Peyer's patch (tissue), 4 donors: ENCODE measurements around the gene ZNF608.

Experiments used
- POLR2A ChIP-seq, 2 donors: fragments of 450-650 bp; IDR thresholded peaks; one replicate each; pipeline ENCODE4 v1.5.1; 2017; ENCODE audit warnings: antibody characterized with exemption in 2 of 2, mild to moderate bottlenecking in 2 of 2, moderate library complexity in 2 of 2
- TF ChIP-seq, protein P1 (sequence below), 6 experiments: fragments of 450-650 bp in 4 of 6; fragments of 200-600 bp in 2 of 6; sonication (generic) in 1 of 6; IDR thresholded peaks; one replicate each; pipeline ENCODE4 v1.5.1; 2017 to 2019; ENCODE audit warnings: antibody characterized with exemption in 6 of 6, mild to moderate bottlenecking in 3 of 6, moderate library complexity in 1 of 6

DNA sequence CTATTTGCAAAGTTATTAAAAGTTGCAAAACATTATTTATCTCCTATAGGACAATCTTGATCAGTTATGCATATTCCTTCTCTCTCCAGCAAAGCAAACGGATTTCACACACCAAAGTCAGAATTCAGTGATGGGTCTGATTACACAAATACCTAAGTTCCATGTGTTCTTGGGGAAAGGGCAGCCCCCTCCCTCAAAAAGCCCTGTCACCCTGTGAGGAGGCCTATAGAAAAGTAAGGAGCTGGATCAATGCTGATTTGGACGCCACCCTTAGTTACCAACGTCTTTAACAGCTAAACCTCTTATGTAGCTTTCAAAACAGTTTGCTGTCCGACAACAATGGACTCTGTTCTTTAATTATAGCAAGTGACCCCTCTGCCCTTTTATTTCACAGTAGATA lies 6.4 kb downstream of the ZNF608 start:
- TF ChIP-seq, protein P1, sequence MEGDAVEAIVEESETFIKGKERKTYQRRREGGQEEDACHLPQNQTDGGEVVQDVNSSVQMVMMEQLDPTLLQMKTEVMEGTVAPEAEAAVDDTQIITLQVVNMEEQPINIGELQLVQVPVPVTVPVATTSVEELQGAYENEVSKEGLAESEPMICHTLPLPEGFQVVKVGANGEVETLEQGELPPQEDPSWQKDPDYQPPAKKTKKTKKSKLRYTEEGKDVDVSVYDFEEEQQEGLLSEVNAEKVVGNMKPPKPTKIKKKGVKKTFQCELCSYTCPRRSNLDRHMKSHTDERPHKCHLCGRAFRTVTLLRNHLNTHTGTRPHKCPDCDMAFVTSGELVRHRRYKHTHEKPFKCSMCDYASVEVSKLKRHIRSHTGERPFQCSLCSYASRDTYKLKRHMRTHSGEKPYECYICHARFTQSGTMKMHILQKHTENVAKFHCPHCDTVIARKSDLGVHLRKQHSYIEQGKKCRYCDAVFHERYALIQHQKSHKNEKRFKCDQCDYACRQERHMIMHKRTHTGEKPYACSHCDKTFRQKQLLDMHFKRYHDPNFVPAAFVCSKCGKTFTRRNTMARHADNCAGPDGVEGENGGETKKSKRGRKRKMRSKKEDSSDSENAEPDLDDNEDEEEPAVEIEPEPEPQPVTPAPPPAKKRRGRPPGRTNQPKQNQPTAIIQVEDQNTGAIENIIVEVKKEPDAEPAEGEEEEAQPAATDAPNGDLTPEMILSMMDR (IDR thresholded peaks at IDR 0.05) = no peak
- TF ChIP-seq POLR2A (IDR thresholded peaks at IDR 0.05) = no peak
